GM21367 (cell line): ENCODE measurements around the gene GCNT2.
"Not testable (repeated sequence)": the region's sequence is repeated elsewhere in the genome, so short reads cannot be mapped to it uniquely, and the experiment has no call there.

ENCODE experiments used
- ATAC-seq: cut with Tn5 transposase; IDR thresholded peaks from one replicate; pipeline ENCODE4 v1.9.1; 2021; ENCODE audit not compliant: unreplicated experiment

GCNT2 gene

GRCh38 chr6:10521104-10521808, at the start of gene GCNT2:
TSS of gene GCNT2 (plus strand) at chr6:10521351. CDS start at chr6:10528912, 7,561 bp downstream.
- peak; percentile 71 for ATAC-seq

- ATAC-seq: no peak
These were observed 48.5 kb upstream of the GCNT2 start for GRCh38 chr6:10472634-10473033.

- ATAC-seq: peak; percentile 70
These were observed 42.7 kb upstream of the GCNT2 start for GRCh38 chr6:10478187-10479040.

GRCh38 chr6:10479939-10480700, 41.0 kb upstream of the GCNT2 start:
- ATAC-seq: no peak

- ATAC-seq: no peak
These were observed 40.0 kb upstream of the GCNT2 start for GRCh38 chr6:10481101-10481500.

GRCh38 chr6:10482636-10483257, 38.4 kb upstream of the GCNT2 start:
- no peak for ATAC-seq

- ATAC-seq: no peak
These were observed 36.2 kb upstream of the GCNT2 start for GRCh38 chr6:10484912-10485311.

- no peak for ATAC-seq
These were observed 35.7 kb upstream of the GCNT2 start for GRCh38 chr6:10485406-10485805.

- ATAC-seq: no peak
These were observed 34.9 kb upstream of the GCNT2 start for GRCh38 chr6:10486215-10486614.

GRCh38 chr6:10486944-10487588, 34.1 kb upstream of the GCNT2 start:
- ATAC-seq: not testable (repeated sequence)

- ATAC-seq: no peak
These were observed 33.4 kb upstream of the GCNT2 start for GRCh38 chr6:10487668-10488327.

GRCh38 chr6:10491463-10491862, 29.7 kb upstream of the GCNT2 start:
- no peak for ATAC-seq

- ATAC-seq: not testable (repeated sequence)
These were observed 29.2 kb upstream of the GCNT2 start for GRCh38 chr6:10491905-10492304.

- no peak for ATAC-seq
These were observed 26.1 kb upstream of the GCNT2 start for GRCh38 chr6:10495029-10495428.

GRCh38 chr6:10505529-10505928, 15.6 kb upstream of the GCNT2 start:
- ATAC-seq: no peak

- ATAC-seq: no peak
These were observed 13.9 kb upstream of the GCNT2 start for GRCh38 chr6:10507298-10507697.

- ATAC-seq: no peak
These were observed 13.4 kb upstream of the GCNT2 start for GRCh38 chr6:10507715-10508114.

- ATAC-seq: peak; percentile 97
These were observed 10.4 kb upstream of the GCNT2 start for GRCh38 chr6:10510592-10511367.

GRCh38 chr6:10511477-10511876, 9.7 kb upstream of the GCNT2 start:
- no peak for ATAC-seq
